ENCODE measurements around the gene BRS3.

DNA sequence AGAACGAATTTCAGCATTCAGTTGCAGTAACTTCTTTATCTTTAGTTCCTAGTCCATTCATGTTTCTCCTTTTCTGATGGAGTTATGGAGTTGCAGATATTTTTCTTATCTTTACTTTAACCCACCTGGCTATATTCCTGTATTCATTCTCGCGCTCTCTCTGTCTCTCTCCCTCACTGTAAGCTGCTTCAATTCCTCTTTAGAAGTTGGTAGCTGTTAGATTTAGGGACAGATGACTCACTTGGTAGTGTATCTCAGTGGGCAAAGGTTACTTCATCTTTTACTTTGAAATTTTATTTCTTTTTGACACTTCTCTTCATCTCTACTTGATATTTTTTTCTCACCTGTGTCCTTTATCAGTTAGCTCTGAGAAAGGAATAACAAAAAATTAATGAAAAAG is 49.6 kb upstream of the BRS3 start:
- TF ChIP-seq, protein P1, sequence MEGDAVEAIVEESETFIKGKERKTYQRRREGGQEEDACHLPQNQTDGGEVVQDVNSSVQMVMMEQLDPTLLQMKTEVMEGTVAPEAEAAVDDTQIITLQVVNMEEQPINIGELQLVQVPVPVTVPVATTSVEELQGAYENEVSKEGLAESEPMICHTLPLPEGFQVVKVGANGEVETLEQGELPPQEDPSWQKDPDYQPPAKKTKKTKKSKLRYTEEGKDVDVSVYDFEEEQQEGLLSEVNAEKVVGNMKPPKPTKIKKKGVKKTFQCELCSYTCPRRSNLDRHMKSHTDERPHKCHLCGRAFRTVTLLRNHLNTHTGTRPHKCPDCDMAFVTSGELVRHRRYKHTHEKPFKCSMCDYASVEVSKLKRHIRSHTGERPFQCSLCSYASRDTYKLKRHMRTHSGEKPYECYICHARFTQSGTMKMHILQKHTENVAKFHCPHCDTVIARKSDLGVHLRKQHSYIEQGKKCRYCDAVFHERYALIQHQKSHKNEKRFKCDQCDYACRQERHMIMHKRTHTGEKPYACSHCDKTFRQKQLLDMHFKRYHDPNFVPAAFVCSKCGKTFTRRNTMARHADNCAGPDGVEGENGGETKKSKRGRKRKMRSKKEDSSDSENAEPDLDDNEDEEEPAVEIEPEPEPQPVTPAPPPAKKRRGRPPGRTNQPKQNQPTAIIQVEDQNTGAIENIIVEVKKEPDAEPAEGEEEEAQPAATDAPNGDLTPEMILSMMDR (conservative IDR thresholded peaks at IDR 0.05 in 1 of 2, IDR thresholded peaks at IDR 0.05 in 1 of 2; ENCODE audit: low read depth in 1 of 2, low read length in 2 of 2) = no peak
- TF ChIP-seq EZH2 (IDR thresholded peaks at IDR 0.05; ENCODE audit: low read length, missing control alignments) = no peak
